ENCODE results near the gene INTS11.

INTS11 gene

GRCh38 chr1:1285102-1285571, 39.3 kb downstream of the INTS11 start:
- no peak for TF ChIP-seq TAF1 (IDR thresholded peaks at IDR 0.05; ENCODE audit: low read depth)
- TF ChIP-seq, protein P1, sequence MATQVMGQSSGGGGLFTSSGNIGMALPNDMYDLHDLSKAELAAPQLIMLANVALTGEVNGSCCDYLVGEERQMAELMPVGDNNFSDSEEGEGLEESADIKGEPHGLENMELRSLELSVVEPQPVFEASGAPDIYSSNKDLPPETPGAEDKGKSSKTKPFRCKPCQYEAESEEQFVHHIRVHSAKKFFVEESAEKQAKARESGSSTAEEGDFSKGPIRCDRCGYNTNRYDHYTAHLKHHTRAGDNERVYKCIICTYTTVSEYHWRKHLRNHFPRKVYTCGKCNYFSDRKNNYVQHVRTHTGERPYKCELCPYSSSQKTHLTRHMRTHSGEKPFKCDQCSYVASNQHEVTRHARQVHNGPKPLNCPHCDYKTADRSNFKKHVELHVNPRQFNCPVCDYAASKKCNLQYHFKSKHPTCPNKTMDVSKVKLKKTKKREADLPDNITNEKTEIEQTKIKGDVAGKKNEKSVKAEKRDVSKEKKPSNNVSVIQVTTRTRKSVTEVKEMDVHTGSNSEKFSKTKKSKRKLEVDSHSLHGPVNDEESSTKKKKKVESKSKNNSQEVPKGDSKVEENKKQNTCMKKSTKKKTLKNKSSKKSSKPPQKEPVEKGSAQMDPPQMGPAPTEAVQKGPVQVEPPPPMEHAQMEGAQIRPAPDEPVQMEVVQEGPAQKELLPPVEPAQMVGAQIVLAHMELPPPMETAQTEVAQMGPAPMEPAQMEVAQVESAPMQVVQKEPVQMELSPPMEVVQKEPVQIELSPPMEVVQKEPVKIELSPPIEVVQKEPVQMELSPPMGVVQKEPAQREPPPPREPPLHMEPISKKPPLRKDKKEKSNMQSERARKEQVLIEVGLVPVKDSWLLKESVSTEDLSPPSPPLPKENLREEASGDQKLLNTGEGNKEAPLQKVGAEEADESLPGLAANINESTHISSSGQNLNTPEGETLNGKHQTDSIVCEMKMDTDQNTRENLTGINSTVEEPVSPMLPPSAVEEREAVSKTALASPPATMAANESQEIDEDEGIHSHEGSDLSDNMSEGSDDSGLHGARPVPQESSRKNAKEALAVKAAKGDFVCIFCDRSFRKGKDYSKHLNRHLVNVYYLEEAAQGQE (IDR thresholded peaks at IDR 0.05; ENCODE audit: low read depth), result no peak
- no peak for TF ChIP-seq USF1 (IDR thresholded peaks at IDR 0.05)
- TF ChIP-seq NFIC (IDR thresholded peaks at IDR 0.05), result no peak
- TF ChIP-seq ZBTB7A (IDR thresholded peaks at IDR 0.05; ENCODE audit: low read depth), result no peak
- no peak for TF ChIP-seq CREB1 (IDR thresholded peaks at IDR 0.05; ENCODE audit: low read depth)
- no peak for TF ChIP-seq FOXM1 (IDR thresholded peaks at IDR 0.05; ENCODE audit: borderline replicate concordance, low read depth)
- no peak for TF ChIP-seq RAD21 (IDR thresholded peaks at IDR 0.05; ENCODE audit: low read depth)
- no peak for TF ChIP-seq EP300 (IDR thresholded peaks at IDR 0.05; ENCODE audit: borderline replicate concordance)
- TF ChIP-seq MAX (IDR thresholded peaks at IDR 0.05), result no peak
- TF ChIP-seq TCF12 (IDR thresholded peaks at IDR 0.05; ENCODE audit: low read depth), result no peak
- no peak for TF ChIP-seq YY1 (IDR thresholded peaks at IDR 0.05; ENCODE audit: low read depth)
- no peak for TF ChIP-seq CEBPB (IDR thresholded peaks at IDR 0.05)
- no peak for TF ChIP-seq EGR1 (IDR thresholded peaks at IDR 0.05)
- no peak for TF ChIP-seq TEAD4 (IDR thresholded peaks at IDR 0.05)

DNA sequence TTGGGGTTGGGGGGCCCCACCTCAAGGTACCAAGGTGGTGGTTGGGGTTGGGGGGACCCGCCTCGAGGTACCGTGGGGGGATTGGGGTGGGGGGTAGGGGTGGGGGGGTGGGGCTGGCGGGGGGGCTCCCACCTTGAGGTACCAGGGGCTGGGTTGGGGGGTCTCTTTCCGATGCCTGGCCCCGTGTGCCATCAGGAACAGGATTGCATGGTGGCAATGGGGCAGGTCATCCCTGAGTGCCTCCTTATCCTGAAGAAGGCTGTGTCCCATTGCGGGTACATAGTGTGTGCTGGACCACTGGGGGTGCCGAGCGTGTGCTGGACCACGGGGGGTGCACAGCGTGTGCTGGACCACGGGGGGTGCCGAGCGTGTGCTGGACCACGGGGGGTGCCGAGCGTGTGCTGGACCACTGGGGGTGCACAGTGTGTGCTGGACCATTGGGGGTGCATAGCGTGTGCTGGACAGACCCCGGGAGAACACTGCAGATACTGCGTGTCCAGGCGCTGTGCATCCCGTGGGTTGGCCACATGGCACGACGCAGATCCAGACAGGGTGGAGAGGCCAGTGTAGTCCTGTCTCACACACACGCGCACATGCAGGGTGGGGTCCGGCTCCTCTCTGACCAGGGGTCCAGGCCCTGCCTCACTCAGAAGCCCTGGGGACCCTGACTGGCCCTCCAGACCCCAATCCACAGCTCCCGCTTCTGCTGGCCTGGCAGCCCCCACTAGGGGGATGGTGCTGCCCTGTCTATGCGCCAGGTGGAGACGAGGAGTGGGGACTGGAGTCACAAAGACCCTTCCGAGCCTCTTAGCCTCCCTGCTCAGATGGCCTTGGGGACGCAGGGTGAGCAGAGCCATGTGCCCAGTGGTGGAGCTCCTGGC, 40.0 kb downstream of the INTS11 start:
- TF ChIP-seq RAD21 (IDR thresholded peaks at IDR 0.05; ENCODE audit: low read depth) (no peak), ZBTB7A (IDR thresholded peaks at IDR 0.05; ENCODE audit: low read depth) (0 out of 2 replicates have a peak, but pooled peaks have one; percentile 24)

DNA sequence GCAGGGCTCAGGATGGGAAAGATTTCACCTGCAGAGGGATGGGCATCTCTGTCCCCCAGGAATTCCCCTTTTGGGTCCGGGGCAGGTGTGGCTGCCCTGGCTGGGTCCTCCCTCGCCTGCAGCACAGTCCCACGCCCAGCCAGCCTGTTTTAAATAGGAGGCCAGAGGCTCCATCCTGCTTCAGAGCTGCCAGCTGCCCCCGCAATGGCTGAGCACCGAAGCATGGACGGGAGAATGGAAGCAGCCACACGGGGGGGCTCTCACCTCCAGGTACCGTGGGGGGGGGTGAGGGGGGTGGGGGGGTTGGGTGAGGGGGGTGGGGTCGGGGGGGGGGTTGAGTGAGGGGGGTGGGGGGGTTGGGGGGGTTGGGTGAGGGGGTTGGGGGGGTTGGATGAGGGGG, 40.6 kb downstream of the INTS11 start:
- TF ChIP-seq EP300 (IDR thresholded peaks at IDR 0.05; ENCODE audit: borderline replicate concordance) (no peak), EGR1 (IDR thresholded peaks at IDR 0.05) (peak; percentile 85)

DNA sequence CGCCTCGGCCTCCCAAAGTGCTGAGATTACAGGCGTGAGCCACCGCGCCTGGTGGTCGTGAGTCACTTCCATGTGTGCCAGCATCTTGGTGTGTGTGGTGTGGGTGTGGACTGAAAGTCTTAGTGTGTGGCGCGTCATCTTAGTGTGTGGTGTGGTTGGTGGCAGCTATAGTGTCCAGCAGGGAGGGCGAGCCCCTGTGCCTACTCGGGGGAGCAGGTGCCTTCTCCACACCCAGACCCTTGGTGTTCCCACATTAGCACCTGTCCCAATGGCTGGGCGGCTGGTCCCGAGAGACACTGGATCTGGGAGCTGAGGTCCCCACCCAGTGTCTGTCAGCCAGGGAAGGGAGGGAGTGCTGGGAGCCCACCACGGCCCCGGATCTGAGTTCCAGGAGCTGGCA, 41.5 kb downstream of the INTS11 start:
- no peak for TF ChIP-seq YY1 (IDR thresholded peaks at IDR 0.05; ENCODE audit: low read depth)
- no peak for TF ChIP-seq NFIC (IDR thresholded peaks at IDR 0.05)
- no peak for TF ChIP-seq TCF12 (IDR thresholded peaks at IDR 0.05; ENCODE audit: low read depth)
- TF ChIP-seq, protein P1 (IDR thresholded peaks at IDR 0.05; ENCODE audit: low read depth), result no peak
- TF ChIP-seq FOXM1 (IDR thresholded peaks at IDR 0.05; ENCODE audit: borderline replicate concordance, low read depth), result no peak
- TF ChIP-seq MAX (IDR thresholded peaks at IDR 0.05), result no peak
- TF ChIP-seq TAF1 (IDR thresholded peaks at IDR 0.05; ENCODE audit: low read depth), result no peak
- no peak for TF ChIP-seq TEAD4 (IDR thresholded peaks at IDR 0.05)
- TF ChIP-seq CEBPB (IDR thresholded peaks at IDR 0.05), result no peak
- no peak for TF ChIP-seq USF1 (IDR thresholded peaks at IDR 0.05)
- TF ChIP-seq RAD21 (IDR thresholded peaks at IDR 0.05; ENCODE audit: low read depth), result no peak
- TF ChIP-seq EP300 (IDR thresholded peaks at IDR 0.05; ENCODE audit: borderline replicate concordance), result no peak
- no peak for TF ChIP-seq CREB1 (IDR thresholded peaks at IDR 0.05; ENCODE audit: low read depth)
- no peak for TF ChIP-seq EGR1 (IDR thresholded peaks at IDR 0.05)
- TF ChIP-seq ZBTB7A (IDR thresholded peaks at IDR 0.05; ENCODE audit: low read depth), result no peak

GRCh38 chr1:1281533-1282321, 42.7 kb downstream of the INTS11 start:
- TF ChIP-seq ZBTB7A (IDR thresholded peaks at IDR 0.05; ENCODE audit: low read depth), result peak; percentile 37; the same call in 1 of the 2 replicates
- TF ChIP-seq EGR1 (IDR thresholded peaks at IDR 0.05), result 0 out of 2 replicates have a peak, but pooled peaks have one; percentile 12
- TF ChIP-seq USF1 (IDR thresholded peaks at IDR 0.05), result no peak
- peak; percentile 68 for TF ChIP-seq NFIC (IDR thresholded peaks at IDR 0.05)
